Stimulated activated CD4-positive, alpha-beta T cell treated with anti-CD3 and anti-CD28 coated beads, Interleukin-1b, Interleukin-23, amount 100 ng/mL, for 1 hour (primary cell): ENCODE measurements around the gene TNS2.
"Not testable (repeated sequence)": the region's sequence is repeated elsewhere in the genome, so short reads cannot be mapped to it uniquely, and the experiment has no call there.

ENCODE experiments used
- DNase-seq, 2 donors: peaks; one replicate each; pipeline ENCODE4 v3.0.0-alpha.2; 2020; ENCODE audit warnings: low read depth in 2 of 2

TNS2 gene

GRCh38 chr12:53049571-53050318, at the start of gene TNS2:
TSS of gene TNS2 (plus strand) at chr12:53050065. CDS start at chr12:53050186, 121 bp downstream.
- DNase-seq = no peak

- DNase-seq = no peak
Measured at GRCh38 chr12:53004178-53004577, 45.7 kb upstream of the TNS2 start.

- DNase-seq = no peak
Measured at GRCh38 chr12:53004582-53004981, 45.3 kb upstream of the TNS2 start.

- DNase-seq = no peak
Measured at GRCh38 chr12:53005215-53005985, 44.5 kb upstream of the TNS2 start.

GRCh38 chr12:53005986-53006809, 43.7 kb upstream of the TNS2 start, which contains the start of gene EIF4B:
TSS of gene EIF4B (plus strand) at chr12:53006456. CDS start at chr12:53006484, 28 bp downstream.
- DNase-seq = peak; percentile 98 to 99

- DNase-seq = peak; percentile 42 to 66
Measured at GRCh38 chr12:53006810-53007309, 43.0 kb upstream of the TNS2 start.

GRCh38 chr12:53007343-53007742, 42.5 kb upstream of the TNS2 start:
- no peak for DNase-seq

GRCh38 chr12:53008760-53009159, 41.1 kb upstream of the TNS2 start:
- not testable (repeated sequence) for DNase-seq

GRCh38 chr12:53010955-53011354, 38.9 kb upstream of the TNS2 start:
- no peak for DNase-seq

GRCh38 chr12:53011889-53012288, 38.0 kb upstream of the TNS2 start:
- DNase-seq = no peak

- no peak for DNase-seq
Measured at GRCh38 chr12:53012928-53013327, 36.9 kb upstream of the TNS2 start.

- DNase-seq = no peak
Measured at GRCh38 chr12:53014709-53015108, 35.2 kb upstream of the TNS2 start.

- no peak for DNase-seq
Measured at GRCh38 chr12:53025250-53025649, 24.6 kb upstream of the TNS2 start.

- DNase-seq = not testable (repeated sequence)
Measured at GRCh38 chr12:53027014-53027413, 22.9 kb upstream of the TNS2 start.

GRCh38 chr12:53031616-53032015, 18.2 kb upstream of the TNS2 start:
- DNase-seq = no peak

GRCh38 chr12:53033832-53034231, 16.0 kb upstream of the TNS2 start:
- DNase-seq = not testable (repeated sequence)

- no peak for DNase-seq
Measured at GRCh38 chr12:53034459-53034858, 15.4 kb upstream of the TNS2 start.

GRCh38 chr12:53036802-53037201, 13.1 kb upstream of the TNS2 start:
- no peak for DNase-seq

GRCh38 chr12:53039851-53040250, 10.0 kb upstream of the TNS2 start:
- DNase-seq = no peak

- DNase-seq = no peak
Measured at GRCh38 chr12:53042607-53043454, 7.0 kb upstream of the TNS2 start.

- no peak for DNase-seq
Measured at GRCh38 chr12:53044052-53044581, 5.7 kb upstream of the TNS2 start.
